GM12878 (cell line): ENCODE results near the gene CFAP90. TPM values are rescaled to one million over a fixed set of nuclear protein-coding genes. Genes with fewer than 3 reads are reported as not detected.

Experiments
- ATAC-seq: fragments of 200-7000 bp; cut with Tn5 transposase; 3 replicates; pipeline ENCODE4 v1.9.1; 2020; ENCODE audit warnings: mild to moderate bottlenecking, moderate library complexity
- BruUV-seq: library from RNA; stranded (reverse); fragments of 400-500 nt; replicated peaks from 2 replicates; lab custom pipeline; 2021; lab: Mats Ljungman, UMichigan
- CTCF ChIA-PET: fragments of 300-600 bp; sonication (Branson Sonifier 250); formaldehyde crosslinking; extraction: SDS; loops from one replicate; lab custom pipeline; 2021; ENCODE audit warnings: inconsistent platforms; lab: Yijun Ruan, JAX
- POLR2A ChIA-PET: fragments of 350-600 bp; formaldehyde crosslinking; extraction: SDS; loops from one replicate; lab custom pipeline; 2021; ENCODE audit warnings: inconsistent platforms; lab: Charles Lee
- RAD21 ChIA-PET: fragments of 300-600 bp; sonication (Branson Sonifier 250); formaldehyde crosslinking; loops from one replicate; lab custom pipeline; 2023; ENCODE audit warnings: antibody characterized with exemption; ENCODE audit not compliant: unreplicated experiment; lab: Charles Lee
- SMC1A ChIA-PET: fragments of 300-600 bp; sonication (Branson Sonifier 250); formaldehyde crosslinking; loops from one replicate; lab custom pipeline; 2023; ENCODE audit not compliant: unreplicated experiment, uncharacterized antibody; lab: Charles Lee
- DNase-seq: peaks from one replicate; pipeline ENCODE4 v3.0.0-alpha.2; 2011; ENCODE audit warnings: low read depth, low spot score
- FAIRE-seq: peaks from 3 replicates; lab custom pipeline; 2011; peaks lifted over from hg19 to GRCh38; lab: Jason Lieb, UNC
- H2AFZ ChIP-seq: 2 replicates; pipeline ENCODE4 v1.6.0; 2011; ENCODE audit warnings: low read depth, low read length, control low read depth; ENCODE audit not compliant: control insufficient read depth
- H3K27ac ChIP-seq: 2 replicates; pipeline ENCODE4 v1.5.1; 2011; ENCODE audit warnings: control low read depth; ENCODE audit not compliant: control insufficient read depth, insufficient read depth
- H3K27me3 ChIP-seq, 2 experiments: replicated peaks in 1 of 2; 2 replicates each; pipeline versions ENCODE4 v1.6.0 to v1.6.1; 2011; ENCODE audit warnings: low read length in 1 of 2; ENCODE audit not compliant: control insufficient read depth in 2 of 2, insufficient read depth in 2 of 2
- H3K36me3 ChIP-seq, 2 experiments: 2 replicates each; pipeline ENCODE4 v1.5.1; 2011; ENCODE audit warnings: low read length in 1 of 2; ENCODE audit not compliant: control insufficient read depth in 2 of 2, insufficient read depth in 2 of 2
- H3K4me1 ChIP-seq: 2 replicates; pipeline ENCODE4 v1.6.1; 2011; ENCODE audit warnings: mild to moderate bottlenecking, low read length, moderate library complexity, mixed read lengths; ENCODE audit not compliant: control insufficient read depth, insufficient read depth
- H3K4me2 ChIP-seq: 2 replicates; pipeline ENCODE4 v1.6.0; 2011; ENCODE audit warnings: control low read depth; ENCODE audit not compliant: control insufficient read depth, insufficient read depth
- H3K4me3 ChIP-seq: fragments of 200-600 bp; sonication (generic); 2 replicates; pipeline ENCODE4 v1.5.1; 2016
- H3K79me2 ChIP-seq: 2 replicates; pipeline ENCODE4 v1.6.0; 2011; ENCODE audit warnings: low read length; ENCODE audit not compliant: control insufficient read depth, insufficient read depth
- H3K9ac ChIP-seq: 2 replicates; pipeline ENCODE4 v1.8.0; 2011; ENCODE audit warnings: low read length, control low read depth, mixed read lengths; ENCODE audit not compliant: control insufficient read depth, insufficient read depth
- H3K9me3 ChIP-seq: replicated peaks from 3 replicates; pipeline ENCODE4 v1.5.1; 2011; ENCODE audit warnings: mild to moderate bottlenecking, low read length; ENCODE audit not compliant: control insufficient read depth, insufficient read depth
- H4K20me1 ChIP-seq: 2 replicates; pipeline ENCODE4 v1.6.0; 2011; ENCODE audit not compliant: control insufficient read depth, insufficient read depth
- BHLHE40 ChIP-seq, 2 experiments: fragments of 450-650 bp in 1 of 2; IDR thresholded peaks; 2 replicates each; pipeline ENCODE4 v1.6.1; 2011 to 2017; ENCODE audit warnings: low read depth in 2 of 2, borderline replicate concordance in 1 of 2, improper control_type of control experiment in 1 of 2, low read length in 1 of 2, mild to moderate bottlenecking in 1 of 2
- E4F1 ChIP-seq: fragments of 450-650 bp; IDR thresholded peaks from 2 replicates; pipeline ENCODE4 v1.6.1; 2018; ENCODE audit warnings: borderline replicate concordance, mild to moderate bottlenecking; ENCODE audit not compliant: partially characterized antibody
- POLR2A ChIP-seq: IDR thresholded peaks from 2 replicates; pipeline ENCODE4 v1.6.1; 2011; ENCODE audit warnings: low read depth, mild to moderate bottlenecking, low read length
- WGBS: methylation state at CpG from one replicate; pipeline ENCODE4 v1.1.6; 2016; ENCODE audit warnings: low lambda C conversion rate; ENCODE audit not compliant: insufficient replicate concordance, insufficient coverage; ENCODE audit errors: missing lambda C conversion rate; 5-methylcytosine and 5-hydroxymethylcytosine counted together
- in situ Hi-C: fragments of 300-500 bp; cut with MboI; formaldehyde crosslinking; loops from 9 replicates; pipeline ENCODE4 v1.14.3; 2018; ENCODE audit warnings: mixed read lengths
- intact Hi-C: fragments of 100-400 bp; cut with micrococcal nuclease; formaldehyde crosslinking; loops from one replicate; pipeline ENCODE4 v1.14.2; 2022; ENCODE audit not compliant: unreplicated experiment
- polyA plus RNA-seq, 11 experiments: library from polyadenylated mRNA; depleted of rRNA in 4 of 11; unstranded in 6 of 11; stranded (reverse) in 5 of 11; fragments of >200 nt; fragmentation: Nextera tagmentation in 4 of 11; fragmentation: Illumina TruSeq in 1 of 11; extraction: Ambion mirVana in 4 of 11; extraction: Trizol in 1 of 11; gene quantifications; 1 replicate in 1 of 11; 2 replicates in 10 of 11; pipeline versions ENCODE4 v1.2.1 to v1.2.3, GENCODE V29; 2011 to 2016; ENCODE audit warnings: inconsistent platforms in 2 of 11, missing spikeins in 2 of 11, low read depth in 1 of 11
- total RNA-seq, 4 experiments: library from RNA; depleted of rRNA in 3 of 4; stranded (reverse); fragments of >200 nt in 3 of 4; fragmentation: Illumina TruSeq in 1 of 4; extraction: Trizol in 1 of 4; gene quantifications; 2 replicates each; pipeline versions ENCODE4 v1.2.1 to v1.2.3, GENCODE V29; 2013 to 2021

CFAP90 gene
- total and polyA plus RNA-seq, 10 of the 15 experiments (the other 5 are each of a cell fraction or from before 2014, with no cell fraction given): not detected

- TF ChIP-seq E4F1 (no peak), BHLHE40 (IDR thresholded peaks at IDR 0.05; ENCODE audit: borderline replicate concordance in 1 of 2, low read depth in 2 of 2, low read length in 1 of 2) (peak; percentile 30 to 47; a peak in 2 of 4 replicates)
Measured at GRCh38 chr5:7876867-7877266, 25.9 kb upstream of the CFAP90 start (continued).

GRCh38 chr5:7875151-7875550, 24.2 kb upstream of the CFAP90 start:
- Histone ChIP-seq H3K27ac (no peak overlapping the region), H3K4me1 (peaks cover 58% of the 10 kb centered on the region)
- FAIRE-seq (no peak), ATAC-seq (no peak)
- RAD21 ChIA-PET: interaction anchor here (2.3 kb wide), 1 partner anchor 12 kb away, joined by 8 read pairs; no protein-coding TSS in a partner anchor
- SMC1A ChIA-PET: interaction anchor here (1.3 to 2.3 kb wide), 2 partner anchors 12 to 18 kb away, joined by 3 to 8 read pairs; no protein-coding TSS in a partner anchor
- 99% methylated on average over 4 of the region's 4 CpGs for WGBS
- TF ChIP-seq POLR2A: no peak
- TF ChIP-seq, all 136 proteins: peak for 0
- Histone ChIP-seq H4K20me1 (0 out of 2 replicates have a peak, but pooled peaks cover 3% of the 10 kb centered on the region), H3K27me3 (no peaks in the 10 kb centered on the region), H3K79me2 (peaks cover 43% of the 10 kb centered on the region), H2AFZ (no peak overlapping the region), H3K36me3 (peaks cover 10 to 19% of the 10 kb centered on the region in 2 experiments), H3K4me3 (no peak overlapping the region), H3K9me3 (no peaks in the 10 kb centered on the region), H3K4me2 (no peak overlapping the region), H3K9ac (no peak overlapping the region)
- BruUV-seq: no TSS peak
- in situ Hi-C loops: no loop called here
- intact Hi-C loops: no loop called here
- CTCF ChIA-PET: interaction anchor here (9.9 kb wide), 1 partner anchor 12 kb away, joined by 92 read pairs; no protein-coding TSS in a partner anchor
- no peak for DNase-seq
- POLR2A ChIA-PET: no interaction called here
